Sciatic nerve (tissue), 2 donors: Measurements from ENCODE around the gene DPP7. TPM values are rescaled to one million over a fixed set of nuclear protein-coding genes. Genes with fewer than 3 reads are reported as not detected.

Experiments
- ATAC-seq: fragments of 200-7000 bp; cut with Tn5 transposase; one replicate; pipeline ENCODE4 v1.9.1; 2020; ENCODE audit warnings: mild to moderate bottlenecking, moderate library complexity
- DNase-seq: peaks from one replicate; pipeline ENCODE4 v3.0.0-alpha.2; 2020; ENCODE audit warnings: low spot score
- intact Hi-C: fragments of 100-400 bp; cut with DNase I; formaldehyde crosslinking; loops from one replicate; pipeline ENCODE4 v1.14.2; 2022
- total RNA-seq: library from RNA; stranded (reverse); fragmentation: NEBNext Ultra II Directional; extraction: Animal tissue kit (Norgen Biotek cat#: 25700); gene quantifications from one replicate; pipeline ENCODE4 v1.2.1, GENCODE V29; 2021
- donor health status: DM: no; HTN: no; CAD: no.
- donor health status: DM: no; HTN: no; CAD: no.

DPP7 gene
- total RNA-seq, 1 donor from 2014 or later = 127 TPM

DNA sequence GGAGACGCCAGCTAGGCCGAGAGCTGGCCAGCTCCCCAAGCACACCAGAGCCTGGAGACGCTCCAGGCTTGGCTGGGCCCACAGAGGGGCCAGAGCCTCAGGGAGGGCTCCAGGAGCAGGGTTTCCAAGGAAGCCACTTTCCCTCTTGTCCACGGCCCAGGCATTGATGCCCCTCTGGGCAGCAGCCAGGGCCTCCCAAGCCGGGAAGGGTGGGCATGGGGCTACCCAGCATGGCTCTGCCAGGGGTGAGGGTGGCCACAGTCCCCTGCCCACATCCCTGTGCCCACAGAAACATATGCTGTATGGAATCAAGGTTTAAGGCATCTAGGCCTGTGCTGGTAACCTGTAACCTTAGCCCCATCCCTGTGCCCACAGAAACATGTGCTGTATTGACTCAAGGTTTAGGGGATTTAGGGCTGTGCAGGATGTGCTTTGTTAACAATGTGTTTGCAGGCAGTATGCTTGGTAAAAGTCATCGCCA is 1.5 kb upstream of the DPP7 start:
- DNase-seq = no peak
- intact Hi-C loops = no loop called here
- no peak for ATAC-seq

DNA sequence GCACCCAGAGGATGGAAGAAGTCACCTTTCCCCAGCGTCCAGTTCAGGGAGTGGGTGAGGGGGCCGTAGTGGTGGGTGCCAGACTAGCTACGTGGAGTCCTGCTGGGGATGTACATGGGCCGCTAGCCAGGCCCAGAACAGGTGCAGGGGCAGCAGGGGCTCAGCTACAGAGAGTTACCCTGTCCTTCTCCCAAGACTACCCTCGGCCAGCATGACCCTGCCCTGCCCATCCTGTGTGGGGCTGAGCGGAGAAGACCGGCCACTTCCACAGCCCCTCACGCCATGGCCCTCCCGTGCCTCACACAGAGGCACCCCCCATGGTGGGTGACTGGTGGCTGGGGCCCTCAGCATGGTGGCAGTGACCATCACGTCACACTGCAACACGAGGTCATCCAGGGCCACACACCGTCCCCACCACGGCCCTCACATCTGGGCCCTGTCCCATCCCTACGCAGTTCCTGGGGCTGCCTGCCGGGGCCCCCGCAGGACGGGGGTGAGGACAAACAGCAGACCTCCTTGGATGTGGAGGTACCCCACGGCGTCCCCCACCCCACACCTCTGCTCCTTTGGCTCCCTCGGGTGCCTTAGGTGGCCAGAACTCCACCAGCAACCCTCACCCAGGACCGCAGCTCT is 977 bp upstream of the DPP7 start:
- intact Hi-C loops = no loop called here
- DNase-seq = no peak
- ATAC-seq = peak; percentile 10

DNA sequence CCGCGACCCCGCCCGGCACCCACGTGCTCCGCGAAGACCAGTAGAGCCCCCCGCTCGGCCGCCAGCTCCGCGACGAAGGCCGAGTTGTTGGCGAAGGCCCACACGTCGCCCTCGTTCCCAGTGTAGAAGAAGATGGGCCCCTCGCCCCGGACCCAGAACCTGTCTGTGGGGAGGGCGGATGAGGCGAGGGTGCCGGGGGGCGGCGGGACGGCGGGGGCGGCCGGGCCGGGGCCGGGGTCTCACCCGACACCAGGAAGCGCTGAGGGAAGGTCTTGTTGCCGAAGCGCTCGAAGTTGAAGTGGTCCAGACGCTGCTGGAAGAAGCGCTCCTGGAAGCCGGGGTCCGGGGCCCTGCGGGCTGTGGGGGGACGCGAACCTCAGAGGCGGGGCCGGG is 317 bp downstream of the DPP7 start:
- intact Hi-C loops = no loop called here

DNA sequence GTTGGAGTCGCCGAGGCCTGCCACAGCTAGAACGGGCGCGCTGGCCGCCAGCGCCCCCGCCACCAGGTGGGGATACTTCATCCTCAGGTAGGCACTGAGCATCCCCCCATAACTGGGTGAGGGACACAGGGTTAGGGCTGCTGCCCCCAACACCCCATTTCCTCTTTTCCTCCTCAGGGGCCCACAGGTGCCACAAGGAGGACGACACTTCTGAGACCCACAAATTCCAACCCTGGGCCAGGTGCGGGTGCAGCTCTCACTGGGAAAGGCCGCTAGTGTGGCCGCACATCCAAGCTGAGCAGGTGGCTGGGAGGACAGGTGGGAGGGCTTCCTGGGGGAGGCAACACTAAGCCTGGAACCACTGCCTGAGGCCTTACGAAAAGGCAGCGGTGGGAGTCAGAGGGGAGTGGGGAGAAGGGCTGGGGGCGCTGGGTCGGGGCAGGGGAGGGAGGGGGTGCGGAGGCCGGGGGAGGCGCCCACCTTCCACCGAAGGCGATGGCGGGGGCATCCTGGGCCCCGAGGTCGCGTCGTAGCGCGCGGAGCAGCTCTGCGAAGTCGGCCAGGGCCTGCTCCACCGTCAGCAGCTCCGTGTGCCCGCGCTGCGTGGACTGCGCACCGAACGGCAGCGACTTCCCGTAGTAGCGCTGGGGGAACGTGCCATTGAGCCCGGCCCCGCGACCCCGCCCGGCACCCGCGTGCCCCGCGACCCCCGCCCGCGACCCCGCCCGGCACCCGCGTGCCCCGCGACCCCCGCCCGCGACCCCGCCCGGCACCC is 961 bp downstream of the DPP7 start:
- ATAC-seq (no peak), DNase-seq (no peak)
- intact Hi-C loops = no loop called here

More for the DNA sequence above, 317 bp downstream of the DPP7 start:
- no peak for DNase-seq
- ATAC-seq = no peak

DNA sequence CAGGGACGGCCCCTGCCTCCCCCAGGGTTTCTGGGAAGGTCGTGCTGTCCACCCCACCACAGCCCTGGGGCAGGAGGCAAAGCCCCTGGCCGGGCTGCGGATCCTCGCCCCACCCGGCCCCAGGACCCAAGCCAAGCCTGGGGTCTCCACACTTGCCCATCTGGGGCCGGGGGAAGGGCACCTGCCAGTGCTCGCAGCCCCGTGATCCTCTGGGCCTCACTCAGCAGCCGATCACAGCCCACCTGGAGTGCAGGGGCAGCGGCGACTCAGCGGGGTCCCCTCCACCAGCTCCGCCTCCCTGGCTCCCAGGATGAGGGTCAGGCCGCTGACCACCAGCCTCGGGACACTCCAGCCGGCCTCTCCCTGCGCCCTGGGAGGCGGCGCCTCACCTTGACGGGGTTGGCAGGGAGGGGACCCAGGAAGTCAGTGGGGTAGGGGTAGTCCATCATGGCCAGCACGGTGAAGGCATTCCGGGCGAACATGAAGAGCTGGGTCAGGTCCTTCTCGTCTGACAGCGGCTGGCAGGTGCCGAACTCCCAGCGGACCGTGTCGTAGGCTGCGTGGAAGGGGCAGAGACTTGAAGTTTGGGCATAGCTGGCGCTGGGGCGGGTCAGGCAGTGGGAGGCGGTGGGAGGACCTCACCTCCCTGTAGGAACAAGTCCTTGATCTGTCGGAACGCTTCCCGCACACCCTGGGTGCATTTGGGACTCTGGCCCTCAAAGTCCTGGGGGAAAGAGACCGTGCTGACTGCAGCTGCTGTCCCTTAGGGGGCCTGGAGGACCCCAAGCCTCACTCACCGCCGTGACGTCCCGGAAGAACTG is 1.8 kb downstream of the DPP7 start:
- intact Hi-C loops = no loop called here
- no peak for ATAC-seq

DNA sequence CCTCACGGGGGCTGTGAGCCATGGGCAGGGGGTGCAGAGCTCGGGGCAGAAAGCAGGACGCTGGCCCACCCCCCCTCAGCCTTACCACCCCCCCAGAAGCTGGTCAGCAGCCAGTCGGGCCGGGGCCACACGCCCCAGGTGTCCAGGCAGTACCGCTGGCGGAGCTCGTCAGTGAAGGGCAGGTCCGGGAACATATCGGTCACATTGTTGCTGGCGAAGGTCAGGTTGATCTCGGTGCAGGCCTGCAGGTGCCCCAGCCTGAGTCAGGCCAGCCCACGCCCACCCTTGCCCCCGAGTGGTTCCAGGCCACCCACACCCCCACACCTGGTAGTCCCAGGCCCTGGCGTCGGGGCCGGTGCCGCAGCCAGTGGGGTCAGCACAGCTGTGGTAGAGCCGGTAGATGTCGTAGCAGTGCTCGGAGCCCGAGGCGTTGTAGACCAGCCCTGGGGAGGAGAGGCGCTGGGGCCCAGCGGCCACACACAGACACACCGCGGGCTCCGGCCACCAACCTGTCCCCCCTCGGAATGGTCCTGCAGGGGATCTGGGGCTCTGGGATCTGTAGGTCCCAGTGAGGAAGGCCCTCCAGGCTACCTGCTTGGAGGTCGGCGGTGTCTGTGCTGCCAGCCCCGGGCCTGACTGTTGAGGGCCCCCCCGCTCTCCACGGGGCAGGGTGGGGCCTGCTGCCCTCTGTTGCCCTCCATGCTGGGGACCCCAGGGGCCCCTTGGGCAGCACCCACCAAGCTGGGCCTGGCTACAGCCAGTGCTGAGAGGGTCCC is 2.6 kb downstream of the DPP7 start:
- DNase-seq = no peak
- no peak for ATAC-seq
- intact Hi-C loops = no loop called here

More for the DNA sequence above, 1.8 kb downstream of the DPP7 start:
- DNase-seq = no peak

GRCh38 chr9:137110911-137111787 is 3.4 kb downstream of the DPP7 start:
- ATAC-seq = no peak

GRCh38 chr9:137110147-137110910 is 4.2 kb downstream of the DPP7 start:
- intact Hi-C loops = no loop called here
- ATAC-seq = no peak
- no peak for DNase-seq

More at GRCh38 chr9:137110911-137111787, 3.4 kb downstream of the DPP7 start:
- intact Hi-C loops = no loop called here
- no peak for DNase-seq

- intact Hi-C loops = no loop called here
- DNase-seq = no peak
- ATAC-seq = no peak
Measured at GRCh38 chr9:137109250-137110146, 5.0 kb downstream of the DPP7 start.

DNA sequence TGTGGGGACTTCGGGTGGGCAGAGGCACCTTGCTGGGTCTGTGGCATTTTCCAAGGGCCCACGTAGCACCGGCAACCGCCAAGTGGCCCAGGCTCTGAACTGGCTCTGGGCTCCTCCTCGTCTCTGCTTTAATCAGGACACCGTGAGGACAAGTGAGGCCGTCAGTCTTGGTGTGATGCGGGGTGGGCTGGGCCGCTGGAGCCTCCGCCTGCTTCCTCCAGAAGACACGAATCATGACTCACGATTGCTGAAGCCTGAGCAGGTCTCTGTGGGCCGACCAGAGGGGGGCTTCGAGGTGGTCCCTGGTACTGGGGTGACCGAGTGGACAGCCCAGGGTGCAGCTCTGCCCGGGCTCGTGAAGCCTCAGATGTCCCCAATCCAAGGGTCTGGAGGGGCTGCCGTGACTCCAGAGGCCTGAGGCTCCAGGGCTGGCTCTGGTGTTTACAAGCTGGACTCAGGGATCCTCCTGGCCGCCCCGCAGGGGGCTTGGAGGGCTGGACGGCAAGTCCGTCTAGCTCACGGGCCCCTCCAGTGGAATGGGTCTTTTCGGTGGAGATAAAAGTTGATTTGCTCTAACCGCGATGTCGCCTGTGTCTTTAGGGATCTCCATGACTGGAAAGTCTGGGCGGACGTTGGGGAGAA is 5.8 kb downstream of the DPP7 start:
- DNase-seq (no peak), ATAC-seq (no peak)
- intact Hi-C loops = no loop called here

- ATAC-seq (no peak), DNase-seq (no peak)
- intact Hi-C loops = no loop called here
Measured at GRCh38 chr9:137107982-137108381, 6.6 kb downstream of the DPP7 start.

DNA sequence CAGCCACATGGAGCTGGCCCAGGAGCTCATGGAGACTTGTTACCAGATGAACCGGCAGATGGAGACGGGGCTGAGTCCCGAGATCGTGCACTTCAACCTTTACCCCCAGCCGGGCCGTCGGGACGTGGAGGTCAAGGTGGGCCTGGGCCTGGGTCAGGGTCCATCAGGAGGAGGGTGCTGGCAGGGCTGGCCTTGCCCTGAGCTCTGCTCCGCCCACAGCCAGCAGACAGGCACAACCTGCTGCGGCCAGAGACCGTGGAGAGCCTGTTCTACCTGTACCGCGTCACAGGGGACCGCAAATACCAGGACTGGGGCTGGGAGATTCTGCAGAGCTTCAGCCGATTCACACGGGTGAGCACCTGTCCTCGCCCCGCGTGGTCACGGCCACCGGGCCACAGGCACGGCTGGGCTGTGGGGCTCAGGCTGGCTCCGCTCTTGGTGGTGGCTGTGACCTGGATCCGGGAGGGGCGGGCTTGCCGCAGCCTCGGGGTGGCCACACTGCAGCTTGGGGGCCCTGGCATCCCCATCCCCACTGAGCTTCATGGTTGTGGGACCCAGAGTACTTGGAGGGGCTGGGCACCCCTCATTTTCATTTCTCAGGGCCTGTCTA is 7.1 kb downstream of the DPP7 start:
- intact Hi-C loops = no loop called here
- ATAC-seq = no peak
- no peak for DNase-seq

- ATAC-seq (no peak), DNase-seq (no peak)
- intact Hi-C loops = no loop called here
Measured at GRCh38 chr9:137106662-137107250, 7.8 kb downstream of the DPP7 start.

DNA sequence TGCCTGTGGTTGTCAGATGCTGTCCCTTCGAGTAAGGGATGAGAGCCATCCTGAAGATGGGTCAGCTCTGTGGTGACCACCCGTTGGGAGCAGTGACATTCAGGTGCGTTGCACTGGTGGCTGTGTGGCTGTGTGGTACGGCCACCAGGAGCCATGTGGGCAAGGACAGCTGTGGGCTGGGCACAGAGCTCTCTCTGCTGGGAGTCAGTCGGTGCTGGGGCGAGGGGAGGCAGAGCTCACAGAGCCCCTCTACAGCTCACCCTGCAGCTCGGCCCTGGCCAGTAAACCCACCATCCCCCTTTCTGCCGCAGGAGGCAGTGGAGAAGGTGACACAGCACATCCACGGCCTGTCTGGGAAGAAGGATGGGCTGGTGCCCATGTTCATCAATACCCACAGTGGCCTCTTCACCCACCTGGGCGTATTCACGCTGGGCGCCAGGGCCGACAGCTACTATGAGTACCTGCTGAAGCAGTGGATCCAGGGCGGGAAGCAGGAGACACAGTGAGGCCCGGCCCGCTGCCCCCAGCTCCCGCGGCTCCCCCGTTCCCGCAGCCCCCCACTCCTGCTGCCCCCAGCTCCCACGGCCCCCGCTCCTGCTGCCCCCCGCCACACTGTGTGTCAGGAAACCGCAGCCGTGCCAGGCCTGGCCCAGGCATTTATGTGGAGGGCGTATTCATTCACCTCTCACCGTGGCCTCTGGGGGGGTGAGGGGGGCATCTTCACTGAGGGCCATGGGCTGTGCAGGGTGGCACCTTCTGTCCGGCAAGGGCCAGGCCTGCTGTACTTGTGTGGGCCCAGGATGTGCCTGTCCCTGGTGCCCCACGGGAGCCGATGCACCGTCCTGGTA is 8.5 kb downstream of the DPP7 start:
- intact Hi-C loops = no loop called here
- ATAC-seq (no peak), DNase-seq (no peak)
